Measurements from ENCODE around the gene CCDC43. TPM values are rescaled to one million over a fixed set of nuclear protein-coding genes. Genes with fewer than 3 reads are reported as not detected.

Gene CCDC43
- total RNA-seq, 1 experiment from 2014 or later = 34.3 TPM

- H3K4me1 ChIP-seq (ENCODE audit: insufficient read depth, low read length) = no peaks in the 10 kb centered on the region
- H2BK5ac ChIP-seq (ENCODE audit: insufficient read length, low read length) = no peak overlapping the region
- H3K23ac ChIP-seq (ENCODE audit: insufficient read length, low read depth, low read length) = no peak overlapping the region
- H4K20me1 ChIP-seq (ENCODE audit: control insufficient read depth, insufficient read depth, insufficient read length) = no peaks in the 10 kb centered on the region
- no peaks in the 10 kb centered on the region for H3K79me2 ChIP-seq (ENCODE audit: insufficient read depth, low read length)
- H3K14ac ChIP-seq (ENCODE audit: insufficient read depth, low read length) = no peak overlapping the region
- no peaks in the 10 kb centered on the region for H3K9me3 ChIP-seq (ENCODE audit: control insufficient read depth, low read depth, low read length)
- H4K8ac ChIP-seq (replicated peaks; ENCODE audit: insufficient read length, low read depth, low read length) = no peak overlapping the region
- no peak overlapping the region for H2BK120ac ChIP-seq (ENCODE audit: low read depth, low read length, poor library complexity, severe bottlenecking)
- Mint-ChIP-seq H3K27ac (peak overlapping the region in 1 of 3 experiments; percentile 52; a peak in 1 of 7 replicates), H3K36me3 (ENCODE audit: insufficient read depth in 1 of 3, low read depth in 3 of 3) (no peaks in the 10 kb centered on the region), H3K27me3 (ENCODE audit: low read depth) (peaks cover 32% of the 10 kb centered on the region), H3K4me3 (no peak overlapping the region), H3K9me3 (no peaks in the 10 kb centered on the region), H3K4me1 (no peaks in the 10 kb centered on the region)
- no peak overlapping the region for H3K4ac ChIP-seq (ENCODE audit: low read depth, low read length)
- WGBS (ENCODE audit: extremely low coverage, insufficient read length, low lambda C conversion rate) = no CpG with 5 or more reads among the region's 12 CpGs
- no peak overlapping the region for H3K4me2 ChIP-seq (ENCODE audit: insufficient read depth, insufficient read length, low read length)
- H4K5ac ChIP-seq (ENCODE audit: insufficient read length, low read depth, low read length) = no peak overlapping the region
- no peak overlapping the region for H3K18ac ChIP-seq (ENCODE audit: insufficient read length, low read depth, low read length)
- no peak overlapping the region for H2AK5ac ChIP-seq (ENCODE audit: insufficient read length, low read length)
- no peak overlapping the region for H2BK20ac ChIP-seq (ENCODE audit: low read depth, low read length, poor library complexity, severe bottlenecking)
- no peak overlapping the region for H2BK15ac ChIP-seq (ENCODE audit: low read depth, low read length)
- H4K91ac ChIP-seq (ENCODE audit: insufficient read length, low read depth, low read length) = no peak overlapping the region
- no peak overlapping the region for H3T11ph ChIP-seq (ENCODE audit: low read length)
- H3K23me2 ChIP-seq (ENCODE audit: insufficient read length, low read depth, low read length, poor library complexity, severe bottlenecking) = no peaks in the 10 kb centered on the region
- H3K27me3 ChIP-seq (ENCODE audit: insufficient read depth, low read length) = no peaks in the 10 kb centered on the region
- TF ChIP-seq, protein P1, sequence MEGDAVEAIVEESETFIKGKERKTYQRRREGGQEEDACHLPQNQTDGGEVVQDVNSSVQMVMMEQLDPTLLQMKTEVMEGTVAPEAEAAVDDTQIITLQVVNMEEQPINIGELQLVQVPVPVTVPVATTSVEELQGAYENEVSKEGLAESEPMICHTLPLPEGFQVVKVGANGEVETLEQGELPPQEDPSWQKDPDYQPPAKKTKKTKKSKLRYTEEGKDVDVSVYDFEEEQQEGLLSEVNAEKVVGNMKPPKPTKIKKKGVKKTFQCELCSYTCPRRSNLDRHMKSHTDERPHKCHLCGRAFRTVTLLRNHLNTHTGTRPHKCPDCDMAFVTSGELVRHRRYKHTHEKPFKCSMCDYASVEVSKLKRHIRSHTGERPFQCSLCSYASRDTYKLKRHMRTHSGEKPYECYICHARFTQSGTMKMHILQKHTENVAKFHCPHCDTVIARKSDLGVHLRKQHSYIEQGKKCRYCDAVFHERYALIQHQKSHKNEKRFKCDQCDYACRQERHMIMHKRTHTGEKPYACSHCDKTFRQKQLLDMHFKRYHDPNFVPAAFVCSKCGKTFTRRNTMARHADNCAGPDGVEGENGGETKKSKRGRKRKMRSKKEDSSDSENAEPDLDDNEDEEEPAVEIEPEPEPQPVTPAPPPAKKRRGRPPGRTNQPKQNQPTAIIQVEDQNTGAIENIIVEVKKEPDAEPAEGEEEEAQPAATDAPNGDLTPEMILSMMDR (conservative IDR thresholded peaks at IDR 0.05) = no peak
- no peak overlapping the region for H3K27ac ChIP-seq (ENCODE audit: insufficient read length, low read depth, low read length)
- H2BK12ac ChIP-seq (ENCODE audit: insufficient read length, low read depth, low read length) = no peak overlapping the region
- no peak overlapping the region for H3K56ac ChIP-seq (ENCODE audit: insufficient read length, low read depth, low read length)
- H3K9ac ChIP-seq (ENCODE audit: extremely low read depth, insufficient read length, low read length) = no peak overlapping the region
- DNase-seq = no peak
- H2AFZ ChIP-seq (ENCODE audit: low read length) = no peak overlapping the region
- H3K79me1 ChIP-seq (ENCODE audit: insufficient read depth, low read depth, low read length, poor library complexity, severe bottlenecking) = no peaks in the 10 kb centered on the region
Measured at GRCh38 chr17:44645341-44645740, 44.2 kb downstream of the CCDC43 start.

All from H9 (cell line).